Ishikawa (cell line): ENCODE results near the gene TEX54.

Experiments used
- CEBPB ChIP-seq: IDR thresholded peaks from 2 replicates; pipeline ENCODE4 v1.6.1; 2012
- CREB1 ChIP-seq: IDR thresholded peaks from 2 replicates; pipeline ENCODE4 v1.6.1; 2012; ENCODE audit warnings: low read depth
- EGR1 ChIP-seq: IDR thresholded peaks from 2 replicates; pipeline ENCODE4 v1.6.1; 2012
- EP300 ChIP-seq: IDR thresholded peaks from 2 replicates; pipeline ENCODE4 v1.6.1; 2012; ENCODE audit warnings: borderline replicate concordance
- FOXM1 ChIP-seq: IDR thresholded peaks from 2 replicates; pipeline ENCODE4 v1.6.1; 2012; ENCODE audit warnings: low read depth, borderline replicate concordance
- MAX ChIP-seq: IDR thresholded peaks from 2 replicates; pipeline ENCODE4 v1.6.1; 2012
- NFIC ChIP-seq: IDR thresholded peaks from 2 replicates; pipeline ENCODE4 v1.6.1; 2012
- RAD21 ChIP-seq: IDR thresholded peaks from 2 replicates; pipeline ENCODE4 v1.6.1; 2012; ENCODE audit warnings: low read depth
- REST ChIP-seq: IDR thresholded peaks from 2 replicates; pipeline ENCODE4 v1.6.1; 2012; ENCODE audit warnings: low read depth, mild to moderate bottlenecking
- TAF1 ChIP-seq: IDR thresholded peaks from 2 replicates; pipeline ENCODE4 v1.6.1; 2012; ENCODE audit warnings: low read depth, mild to moderate bottlenecking
- TCF12 ChIP-seq: IDR thresholded peaks from 2 replicates; pipeline ENCODE4 v1.6.1; 2012; ENCODE audit warnings: low read depth
- TEAD4 ChIP-seq: IDR thresholded peaks from 2 replicates; pipeline ENCODE4 v1.6.1; 2012
- YY1 ChIP-seq: IDR thresholded peaks from 2 replicates; pipeline ENCODE4 v1.6.1; 2012; ENCODE audit warnings: low read depth
- ZBTB7A ChIP-seq: IDR thresholded peaks from 2 replicates; pipeline ENCODE4 v1.6.1; 2012; ENCODE audit warnings: low read depth
- TF ChIP-seq, protein P1 (sequence below): IDR thresholded peaks from 2 replicates; pipeline ENCODE4 v1.6.1; 2012

Gene TEX54

GRCh38 chr11:62805961-62806441 is 26.6 kb downstream of the TEX54 start:
- TF ChIP-seq NFIC: no peak
- no peak for TF ChIP-seq CEBPB
- no peak for TF ChIP-seq CREB1
- no peak for TF ChIP-seq FOXM1
- no peak for TF ChIP-seq EGR1
- no peak for TF ChIP-seq EP300
- no peak for TF ChIP-seq YY1
- no peak for TF ChIP-seq TCF12
- no peak for TF ChIP-seq TAF1
- TF ChIP-seq, protein P1, sequence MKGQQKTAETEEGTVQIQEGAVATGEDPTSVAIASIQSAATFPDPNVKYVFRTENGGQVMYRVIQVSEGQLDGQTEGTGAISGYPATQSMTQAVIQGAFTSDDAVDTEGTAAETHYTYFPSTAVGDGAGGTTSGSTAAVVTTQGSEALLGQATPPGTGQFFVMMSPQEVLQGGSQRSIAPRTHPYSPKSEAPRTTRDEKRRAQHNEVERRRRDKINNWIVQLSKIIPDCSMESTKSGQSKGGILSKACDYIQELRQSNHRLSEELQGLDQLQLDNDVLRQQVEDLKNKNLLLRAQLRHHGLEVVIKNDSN: no peak
- TF ChIP-seq ZBTB7A: no peak

DNA sequence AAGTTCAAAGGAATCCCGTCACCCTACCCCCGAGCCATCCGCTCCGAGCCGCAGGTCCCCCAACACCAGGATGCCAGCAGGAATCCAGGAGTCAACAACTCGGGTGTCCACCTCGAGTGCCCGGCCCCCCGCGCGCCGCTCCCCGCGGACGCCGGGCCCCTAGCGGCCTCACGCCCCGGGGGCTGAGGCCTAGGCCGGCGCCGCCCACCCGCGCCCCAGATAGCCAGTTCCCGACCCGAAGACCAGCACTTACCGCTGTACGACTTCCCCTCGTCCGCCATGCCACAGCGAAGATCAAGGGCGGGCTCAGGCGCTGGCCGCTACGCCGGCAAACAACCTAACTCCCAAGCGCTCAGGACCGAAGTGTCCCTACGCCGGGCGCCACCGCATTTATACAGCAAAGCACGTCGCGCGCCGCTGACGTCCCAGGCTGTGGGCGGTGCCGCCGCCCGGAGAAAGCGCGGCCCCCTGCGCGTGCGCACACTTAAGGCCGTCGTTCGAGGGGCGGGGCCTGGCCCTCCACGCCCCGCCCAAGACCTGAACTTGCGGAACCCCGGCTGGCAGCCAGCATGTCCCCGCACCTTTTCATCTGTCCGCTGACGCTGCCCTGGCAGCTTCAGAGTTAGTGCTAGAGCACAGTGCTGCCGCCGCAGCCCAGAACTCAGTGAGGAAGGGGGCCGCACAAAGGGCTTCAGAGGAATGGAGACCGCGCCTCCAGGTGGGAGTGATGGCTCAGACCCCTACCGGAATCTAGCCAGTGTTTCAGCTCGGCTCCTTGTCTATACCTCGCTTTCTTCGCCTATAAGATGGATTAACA is 27.4 kb downstream of the TEX54 start, which contains the start of gene NXF1:
TSS of gene NXF1 (minus strand) at position 365 of the 817 bp plus-strand sequence. CDS start at position 281, 84 bp downstream.
- TF ChIP-seq NFIC: no peak
- TF ChIP-seq, protein P1: peak; percentile 3; the same call in 1 of the 2 replicates
- 0 out of 2 replicates have a peak, but pooled peaks have one; percentile 9 for TF ChIP-seq TEAD4
- peak; percentile 68; the same call in 1 of the 2 replicates for TF ChIP-seq MAX
- peak; percentile 93 for TF ChIP-seq CREB1
- no peak for TF ChIP-seq RAD21
- peak; percentile 97 for TF ChIP-seq TAF1
- TF ChIP-seq EGR1: 0 out of 2 replicates have a peak, but pooled peaks have one; percentile 21
- TF ChIP-seq YY1: peak; percentile 86
- peak; percentile 47; the same call in 1 of the 2 replicates for TF ChIP-seq TCF12
- no peak for TF ChIP-seq FOXM1
- no peak for TF ChIP-seq REST
- TF ChIP-seq ZBTB7A: peak; percentile 55; the same call in 1 of the 2 replicates
- 0 out of 2 replicates have a peak, but pooled peaks have one; percentile 11 for TF ChIP-seq EP300

DNA sequence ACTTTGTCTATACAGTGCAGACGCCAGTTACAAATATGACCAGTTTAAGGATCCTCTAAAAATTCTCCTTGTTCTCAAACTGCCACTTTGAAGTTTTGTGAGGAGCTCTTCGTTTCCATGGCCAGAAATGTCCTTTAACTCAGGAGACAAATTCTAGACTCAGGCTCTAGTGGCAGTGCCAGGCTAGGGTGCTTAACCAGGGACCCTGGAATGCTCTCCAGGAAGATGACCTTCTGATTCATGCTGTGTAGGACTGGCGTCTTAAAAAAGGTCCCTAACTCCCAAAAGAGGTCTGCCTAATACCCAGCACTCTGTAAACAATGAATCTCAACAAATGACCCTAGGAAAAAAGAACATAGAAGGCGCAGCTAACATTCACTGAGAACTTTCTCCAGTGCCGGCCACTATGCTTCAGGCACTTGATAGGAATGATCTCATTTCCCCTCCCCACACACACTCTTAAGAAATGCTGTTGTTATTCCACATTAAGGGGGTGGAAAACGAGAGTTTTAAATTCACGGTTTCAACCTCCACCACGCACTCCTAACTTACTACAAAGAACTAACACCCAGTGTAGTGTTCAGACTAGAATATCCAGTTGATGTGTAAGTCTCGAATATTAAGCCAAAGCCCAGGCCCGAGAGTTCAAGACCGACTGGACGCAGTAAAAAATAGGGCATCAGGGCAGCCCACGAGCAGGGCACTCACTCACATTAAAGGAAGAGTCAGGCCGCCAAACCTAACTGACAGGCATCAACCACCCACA is 28.1 kb downstream of the TEX54 start:
- TF ChIP-seq MAX (peak; percentile 10; the same call in 1 of the 2 replicates), NFIC (no peak)

- TF ChIP-seq FOXM1 (no peak), NFIC (no peak), TEAD4 (no peak), ZBTB7A (no peak), CREB1 (no peak), EP300 (no peak), RAD21 (no peak), TAF1 (no peak), MAX (no peak), EGR1 (no peak), REST (no peak), CEBPB (no peak), YY1 (no peak)
- TF ChIP-seq, protein P1: no peak
Observed at GRCh38 chr11:62801071-62801470, 31.6 kb downstream of the TEX54 start.

GRCh38 chr11:62799486-62799885 is 33.2 kb downstream of the TEX54 start:
- no peak for TF ChIP-seq CEBPB
- no peak for TF ChIP-seq TCF12
- no peak for TF ChIP-seq EP300
- no peak for TF ChIP-seq MAX
- TF ChIP-seq EGR1: no peak
- TF ChIP-seq REST: no peak
- TF ChIP-seq TAF1: no peak
- TF ChIP-seq ZBTB7A: no peak
- no peak for TF ChIP-seq YY1
- TF ChIP-seq RAD21: no peak
- TF ChIP-seq, protein P1: no peak
- no peak for TF ChIP-seq FOXM1
- TF ChIP-seq CREB1: no peak
- no peak for TF ChIP-seq TEAD4
- no peak for TF ChIP-seq NFIC
